Thyroid gland (tissue), 4 donors: ENCODE data around the gene DIPK2A.

Experiments
- POLR2A ChIP-seq, 2 donors: fragments of 450-650 bp; IDR thresholded peaks; one replicate each; pipeline ENCODE4 v1.6.1; 2017; ENCODE audit warnings: antibody characterized with exemption in 2 of 2, mild to moderate bottlenecking in 2 of 2, moderate library complexity in 1 of 2
- TF ChIP-seq, protein P1 (sequence below), 6 experiments: fragments of 200-600 bp in 3 of 6; fragments of 450-650 bp in 3 of 6; sonication (generic) in 3 of 6; IDR thresholded peaks; one replicate each; pipeline ENCODE4 v1.5.1; 2016 to 2019; ENCODE audit warnings: antibody characterized with exemption in 6 of 6, mild to moderate bottlenecking in 2 of 6, inconsistent platforms in 1 of 6, moderate library complexity in 1 of 6

DNA sequence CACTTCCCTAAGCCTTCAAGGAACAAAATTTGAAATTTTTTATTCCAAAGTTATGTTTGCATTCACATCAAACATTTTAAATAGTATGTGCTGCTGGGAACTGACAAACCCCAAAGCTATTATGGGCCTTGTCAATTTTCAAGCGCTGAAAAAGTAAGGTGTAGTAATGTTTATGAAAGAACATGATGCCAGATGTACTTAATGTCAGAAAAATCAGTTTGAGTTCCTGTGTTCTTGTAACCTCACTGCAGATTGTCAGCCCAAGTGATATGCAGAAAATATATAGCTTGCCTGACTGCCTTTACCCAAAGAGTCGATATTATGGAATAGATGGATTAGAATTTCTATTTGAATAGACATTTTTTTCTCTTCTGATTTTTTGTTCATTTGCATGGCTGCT is 20.8 kb upstream of the DIPK2A start:
- TF ChIP-seq, protein P1, sequence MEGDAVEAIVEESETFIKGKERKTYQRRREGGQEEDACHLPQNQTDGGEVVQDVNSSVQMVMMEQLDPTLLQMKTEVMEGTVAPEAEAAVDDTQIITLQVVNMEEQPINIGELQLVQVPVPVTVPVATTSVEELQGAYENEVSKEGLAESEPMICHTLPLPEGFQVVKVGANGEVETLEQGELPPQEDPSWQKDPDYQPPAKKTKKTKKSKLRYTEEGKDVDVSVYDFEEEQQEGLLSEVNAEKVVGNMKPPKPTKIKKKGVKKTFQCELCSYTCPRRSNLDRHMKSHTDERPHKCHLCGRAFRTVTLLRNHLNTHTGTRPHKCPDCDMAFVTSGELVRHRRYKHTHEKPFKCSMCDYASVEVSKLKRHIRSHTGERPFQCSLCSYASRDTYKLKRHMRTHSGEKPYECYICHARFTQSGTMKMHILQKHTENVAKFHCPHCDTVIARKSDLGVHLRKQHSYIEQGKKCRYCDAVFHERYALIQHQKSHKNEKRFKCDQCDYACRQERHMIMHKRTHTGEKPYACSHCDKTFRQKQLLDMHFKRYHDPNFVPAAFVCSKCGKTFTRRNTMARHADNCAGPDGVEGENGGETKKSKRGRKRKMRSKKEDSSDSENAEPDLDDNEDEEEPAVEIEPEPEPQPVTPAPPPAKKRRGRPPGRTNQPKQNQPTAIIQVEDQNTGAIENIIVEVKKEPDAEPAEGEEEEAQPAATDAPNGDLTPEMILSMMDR (IDR thresholded peaks at IDR 0.05), result no peak
- no peak for TF ChIP-seq POLR2A (IDR thresholded peaks at IDR 0.05)
